Trophoblast cell (in vitro differentiated cells and primary cell): ENCODE data around the gene RINT1.

ENCODE experiments used
- DNase-seq, 2 donors: peaks; one replicate each; pipeline ENCODE4 v3.0.0-alpha.2; 2016
- H2AFZ ChIP-seq: 2 replicates; pipeline ENCODE4 v1.6.1; 2013; ENCODE audit warnings: low read length, moderate library complexity, mild to moderate bottlenecking; ENCODE audit not compliant: insufficient read depth, poor library complexity
- H2AK5ac ChIP-seq: 2 replicates; pipeline ENCODE4 v1.6.1; 2013; ENCODE audit warnings: mild to moderate bottlenecking, low read length
- H2BK120ac ChIP-seq: 2 replicates; pipeline ENCODE4 v1.6.1; 2013; ENCODE audit warnings: low read length, mild to moderate bottlenecking, moderate library complexity; ENCODE audit not compliant: insufficient read depth, poor library complexity
- H2BK12ac ChIP-seq: 2 replicates; pipeline ENCODE4 v1.6.1; 2013; ENCODE audit warnings: mild to moderate bottlenecking, low read length, moderate library complexity
- H2BK5ac ChIP-seq: 2 replicates; pipeline ENCODE4 v1.6.1; 2013; ENCODE audit warnings: low read length, low read depth, moderate library complexity, mild to moderate bottlenecking; ENCODE audit not compliant: poor library complexity
- H3K14ac ChIP-seq: 2 replicates; pipeline ENCODE4 v1.6.1; 2013; ENCODE audit warnings: mild to moderate bottlenecking, low read length
- H3K18ac ChIP-seq: 2 replicates; pipeline ENCODE4 v1.6.1; 2013; ENCODE audit warnings: mild to moderate bottlenecking, low read length
- H3K23ac ChIP-seq: 2 replicates; pipeline ENCODE4 v1.6.1; 2013; ENCODE audit warnings: low read length
- H3K27ac ChIP-seq: 2 replicates; pipeline ENCODE4 v1.5.1; 2013; ENCODE audit warnings: low read depth, mild to moderate bottlenecking, inconsistent platforms, low read length, moderate library complexity
- H3K27me3 ChIP-seq: 2 replicates; pipeline ENCODE4 v1.6.1; 2013; ENCODE audit warnings: inconsistent platforms, mild to moderate bottlenecking, low read length, moderate library complexity; ENCODE audit not compliant: insufficient read depth
- H3K36me3 ChIP-seq, 2 experiments: 1 replicate in 1 of 2; 2 replicates in 1 of 2; pipeline ENCODE4 v1.6.1; 2013; ENCODE audit warnings: low read length in 2 of 2, mild to moderate bottlenecking in 2 of 2, moderate library complexity in 1 of 2; ENCODE audit not compliant: insufficient read depth in 2 of 2, control insufficient read depth in 1 of 2
- H3K4ac ChIP-seq: 2 replicates; pipeline ENCODE4 v1.6.1; 2013; ENCODE audit warnings: low read depth, mild to moderate bottlenecking, low read length, moderate library complexity
- H3K4me1 ChIP-seq, 2 experiments: 1 replicate in 1 of 2; 2 replicates in 1 of 2; pipeline ENCODE4 v1.6.1; 2013; ENCODE audit warnings: low read length in 2 of 2, mild to moderate bottlenecking in 2 of 2, moderate library complexity in 1 of 2; ENCODE audit not compliant: insufficient read depth in 2 of 2, control insufficient read depth in 1 of 2
- H3K4me2 ChIP-seq: 2 replicates; pipeline ENCODE4 v1.6.1; 2013; ENCODE audit warnings: inconsistent platforms, mild to moderate bottlenecking, low read length, moderate library complexity
- H3K4me3 ChIP-seq: 2 replicates; pipeline ENCODE4 v1.5.1; 2013; ENCODE audit warnings: mild to moderate bottlenecking, low read depth, low read length, inconsistent platforms
- H3K79me1 ChIP-seq: one replicate; pipeline ENCODE4 v1.6.1; 2013; ENCODE audit warnings: low read length
- H3K79me2 ChIP-seq: 2 replicates; pipeline ENCODE4 v1.6.1; 2013; ENCODE audit warnings: low read length, mild to moderate bottlenecking; ENCODE audit not compliant: control insufficient read depth, insufficient read depth, poor library complexity
- H3K9ac ChIP-seq: 2 replicates; pipeline ENCODE4 v1.6.1; 2013; ENCODE audit warnings: mild to moderate bottlenecking, low read length
- H3K9me3 ChIP-seq: 2 replicates; pipeline ENCODE4 v1.6.1; 2013; ENCODE audit warnings: low read depth, mild to moderate bottlenecking, control low read depth, inconsistent platforms, low read length; ENCODE audit not compliant: insufficient read depth
- H4K12ac ChIP-seq: 2 replicates; pipeline ENCODE4 v1.6.1; 2013; ENCODE audit warnings: low read depth, mild to moderate bottlenecking, low read length, moderate library complexity
- H4K8ac ChIP-seq: 2 replicates; pipeline ENCODE4 v1.6.1; 2013; ENCODE audit warnings: low read depth, mild to moderate bottlenecking, low read length, moderate library complexity
- H4K91ac ChIP-seq: one replicate; pipeline ENCODE4 v1.6.1; 2013; ENCODE audit warnings: low read depth, mild to moderate bottlenecking, low read length, moderate library complexity
- WGBS: extraction: QIAGEN DNeasy Blood & Tissue Kit; methylation state at CpG from one replicate; pipeline ENCODE4 v1.1.7; 2013; ENCODE audit warnings: missing lambda C conversion rate; ENCODE audit not compliant: insufficient read length, insufficient coverage; ENCODE audit errors: extremely low coverage; 5-methylcytosine and 5-hydroxymethylcytosine counted together

RINT1 gene

DNA sequence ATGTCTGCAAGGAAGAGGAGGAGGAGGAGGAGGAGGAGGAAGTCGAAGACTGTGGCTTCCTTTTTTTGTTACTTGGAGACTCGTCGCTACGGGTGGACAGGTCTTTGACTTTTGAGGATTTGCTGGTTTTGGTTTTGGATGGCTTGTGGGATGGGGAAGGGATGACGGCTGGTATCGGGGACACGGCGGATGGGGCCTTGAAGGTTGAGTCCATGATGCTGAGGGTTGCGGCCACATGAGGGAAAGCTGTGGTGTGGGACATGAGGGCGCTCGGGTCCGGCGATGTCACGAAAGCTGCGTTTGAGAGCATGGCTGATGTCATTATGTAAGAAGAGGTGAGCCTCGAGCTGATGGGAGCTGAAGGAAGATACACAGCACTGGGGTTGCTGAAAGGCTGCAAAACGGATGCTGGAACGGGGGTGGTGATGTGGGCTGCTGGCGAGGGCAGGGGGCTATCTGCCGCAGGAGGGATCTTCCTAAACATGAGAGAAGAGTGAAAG lies 82.4 kb downstream of the RINT1 start:
- H4K91ac ChIP-seq, result no peak overlapping the region
- no peak overlapping the region for H2AK5ac ChIP-seq
- peaks cover 3% of the 10 kb centered on the region in 2 experiments for H3K36me3 ChIP-seq
- no CpG with 5 or more reads among the region's 20 CpGs for WGBS
- no peak overlapping the region for H2BK5ac ChIP-seq
- H2AFZ ChIP-seq, result no peak overlapping the region
- no peak overlapping the region for H2BK12ac ChIP-seq
- no peaks in the 10 kb centered on the region for H3K9me3 ChIP-seq
- no peak overlapping the region for H4K8ac ChIP-seq
- H3K4me2 ChIP-seq, result no peak overlapping the region
- H3K27ac ChIP-seq, result no peak overlapping the region
- no peaks in the 10 kb centered on the region for H3K79me1 ChIP-seq
- no peak overlapping the region for H3K4me3 ChIP-seq
- H3K23ac ChIP-seq, result no peak overlapping the region
- no peak overlapping the region for H4K12ac ChIP-seq
- no peak overlapping the region for H3K4ac ChIP-seq
- no peak overlapping the region for H3K14ac ChIP-seq
- H3K18ac ChIP-seq, result no peak overlapping the region
- H2BK120ac ChIP-seq, result no peak overlapping the region
- H3K4me1 ChIP-seq, result peaks cover 6 to 9% of the 10 kb centered on the region in 2 experiments
- DNase-seq, result no peak
- H3K27me3 ChIP-seq, result no peaks in the 10 kb centered on the region
- no peaks in the 10 kb centered on the region for H3K79me2 ChIP-seq
- H3K9ac ChIP-seq, result no peak overlapping the region
